Progenitor cell of endocrine pancreas (in vitro differentiated cells): ENCODE measurements around the gene MX1. TPM values are rescaled to one million over a fixed set of nuclear protein-coding genes. Genes with fewer than 3 reads are reported as not detected.
A peak's percentile ranks its signal among the peaks of the same experiment; 100 is the strongest.

ENCODE experiments used
- DNase-seq: peaks from one replicate; pipeline ENCODE4 v3.0.0; 2021; ENCODE audit warnings: low spot score; ENCODE audit not compliant: unreplicated experiment
- H3K27ac Mint-ChIP-seq: 2 replicates; pipeline ENCODE4 v1.8.0; 2021; ENCODE audit warnings: mild to moderate bottlenecking, moderate library complexity, mixed read lengths
- H3K27me3 Mint-ChIP-seq: 2 replicates; pipeline ENCODE4 v1.8.0; 2021; ENCODE audit warnings: mixed read lengths
- H3K36me3 Mint-ChIP-seq: 2 replicates; pipeline ENCODE4 v1.8.0; 2022; ENCODE audit warnings: mixed read lengths; ENCODE audit not compliant: insufficient read depth
- H3K4me1 Mint-ChIP-seq: 2 replicates; pipeline ENCODE4 v1.8.0; 2021; ENCODE audit warnings: low read depth, mixed read lengths
- H3K4me3 Mint-ChIP-seq: 2 replicates; pipeline ENCODE4 v1.8.0; 2021; ENCODE audit warnings: low read depth, mild to moderate bottlenecking, moderate library complexity, mixed read lengths
- H3K9me3 Mint-ChIP-seq: 2 replicates; pipeline ENCODE4 v1.8.0; 2021; ENCODE audit warnings: low read depth, mixed read lengths
- total RNA-seq: library from RNA; stranded (reverse); gene quantifications from 2 replicates; pipeline ENCODE4 v1.2.1, GENCODE V29; 2021
- TF ChIP-seq, protein P1 (sequence below): fragments of 200-600 bp; sonication (generic); IDR thresholded peaks from one replicate; pipeline ENCODE4 v1.5.0; 2021; ENCODE audit warnings: antibody characterized with exemption, mild to moderate bottlenecking; ENCODE audit not compliant: unreplicated experiment

Gene MX1
- total RNA-seq, 1 donor from 2014 or later: 2.1 TPM

DNA sequence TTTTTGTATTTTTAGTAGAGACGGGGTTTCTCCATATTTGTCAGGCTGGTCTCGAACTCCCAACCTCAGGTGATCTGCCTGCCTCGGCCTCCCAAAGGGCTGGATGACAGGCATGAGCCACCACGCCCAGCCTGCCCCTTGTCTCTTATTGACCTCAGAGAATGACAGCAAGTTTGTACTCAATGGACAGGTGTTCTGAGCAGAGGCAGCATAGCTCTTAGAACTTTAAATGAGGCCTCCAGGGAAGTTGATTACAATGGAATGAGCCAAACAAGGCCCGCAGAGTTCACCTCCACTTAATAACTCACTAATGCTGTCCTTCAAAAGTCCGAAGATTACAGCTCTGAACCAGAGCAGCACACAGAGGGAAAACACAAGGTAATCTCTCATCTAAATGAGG lies 71.0 kb downstream of the MX1 start:
- no peak for DNase-seq
- Mint-ChIP-seq H3K9me3 (peaks cover 3% of the 10 kb centered on the region), H3K27ac (peak overlapping the region; percentile 67), H3K4me1 (peaks cover 53% of the 10 kb centered on the region), H3K4me3 (no peak overlapping the region), H3K27me3 (no peaks in the 10 kb centered on the region), H3K36me3 (peaks cover 11% of the 10 kb centered on the region)
- TF ChIP-seq, protein P1, sequence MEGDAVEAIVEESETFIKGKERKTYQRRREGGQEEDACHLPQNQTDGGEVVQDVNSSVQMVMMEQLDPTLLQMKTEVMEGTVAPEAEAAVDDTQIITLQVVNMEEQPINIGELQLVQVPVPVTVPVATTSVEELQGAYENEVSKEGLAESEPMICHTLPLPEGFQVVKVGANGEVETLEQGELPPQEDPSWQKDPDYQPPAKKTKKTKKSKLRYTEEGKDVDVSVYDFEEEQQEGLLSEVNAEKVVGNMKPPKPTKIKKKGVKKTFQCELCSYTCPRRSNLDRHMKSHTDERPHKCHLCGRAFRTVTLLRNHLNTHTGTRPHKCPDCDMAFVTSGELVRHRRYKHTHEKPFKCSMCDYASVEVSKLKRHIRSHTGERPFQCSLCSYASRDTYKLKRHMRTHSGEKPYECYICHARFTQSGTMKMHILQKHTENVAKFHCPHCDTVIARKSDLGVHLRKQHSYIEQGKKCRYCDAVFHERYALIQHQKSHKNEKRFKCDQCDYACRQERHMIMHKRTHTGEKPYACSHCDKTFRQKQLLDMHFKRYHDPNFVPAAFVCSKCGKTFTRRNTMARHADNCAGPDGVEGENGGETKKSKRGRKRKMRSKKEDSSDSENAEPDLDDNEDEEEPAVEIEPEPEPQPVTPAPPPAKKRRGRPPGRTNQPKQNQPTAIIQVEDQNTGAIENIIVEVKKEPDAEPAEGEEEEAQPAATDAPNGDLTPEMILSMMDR: no peak

DNA sequence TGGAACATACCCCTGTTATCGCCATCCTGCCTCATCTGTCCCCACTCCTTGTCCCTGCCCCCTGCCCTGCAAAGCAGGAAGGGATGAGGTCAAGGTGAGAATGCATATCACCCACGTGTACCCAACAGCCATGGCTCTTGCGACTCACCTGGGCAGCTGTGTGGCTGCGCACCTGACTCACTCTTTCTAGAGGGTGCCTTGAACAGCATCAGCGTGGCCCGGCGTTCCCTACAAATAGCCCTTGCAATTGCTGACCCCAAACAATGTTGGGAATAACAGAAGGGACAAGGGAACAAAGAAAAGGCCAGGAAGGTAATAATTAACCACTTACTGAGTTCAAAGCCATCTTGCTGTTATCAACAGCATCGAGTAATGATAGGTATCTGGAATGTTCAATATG lies 71.7 kb downstream of the MX1 start:
- peak overlapping the region; percentile 86 for H3K27ac Mint-ChIP-seq
- TF ChIP-seq, protein P1: no peak

DNA sequence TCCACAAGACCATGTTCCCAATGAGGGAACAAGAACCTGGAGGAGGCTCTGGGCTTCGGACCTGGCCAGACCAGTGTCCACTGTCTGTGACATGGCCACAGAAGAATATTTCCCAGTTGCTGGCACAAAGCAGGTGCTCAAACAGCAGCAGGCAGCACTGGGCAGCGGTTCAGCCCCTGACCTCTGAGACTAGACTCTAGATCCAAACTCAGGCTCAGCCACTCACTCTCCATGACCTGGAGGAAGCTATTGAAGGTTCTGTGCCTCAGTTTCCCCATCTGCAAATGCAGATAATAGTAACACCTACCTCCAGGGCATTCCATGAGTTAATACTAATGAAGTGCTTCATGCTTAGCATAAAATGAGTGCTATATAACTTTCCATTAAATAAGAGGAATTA lies 73.9 kb downstream of the MX1 start:
- Mint-ChIP-seq H3K9me3 (no peaks in the 10 kb centered on the region), H3K4me1 (peaks cover 67% of the 10 kb centered on the region), H3K27ac (peak overlapping the region; percentile 79), H3K27me3 (peaks cover 5% of the 10 kb centered on the region), H3K36me3 (peaks cover 5% of the 10 kb centered on the region), H3K4me3 (peak overlapping the region; percentile 5)
- DNase-seq: no peak
- TF ChIP-seq, protein P1: no peak

More for the DNA sequence above, 71.7 kb downstream of the MX1 start:
- Mint-ChIP-seq H3K36me3 (peaks cover 8% of the 10 kb centered on the region), H3K4me1 (peaks cover 60% of the 10 kb centered on the region), H3K9me3 (peaks cover 3% of the 10 kb centered on the region), H3K27me3 (no peaks in the 10 kb centered on the region), H3K4me3 (peak overlapping the region; percentile 8)
- DNase-seq: no peak

- H3K27ac Mint-ChIP-seq: peak overlapping the region; percentile 79
- no peak for DNase-seq
- no peak overlapping the region for H3K4me3 Mint-ChIP-seq
- peaks cover 5% of the 10 kb centered on the region for H3K27me3 Mint-ChIP-seq
- H3K4me1 Mint-ChIP-seq: peaks cover 67% of the 10 kb centered on the region
- H3K9me3 Mint-ChIP-seq: no peaks in the 10 kb centered on the region
- TF ChIP-seq, protein P1: no peak
- peaks cover 5% of the 10 kb centered on the region for H3K36me3 Mint-ChIP-seq
These were observed 74.3 kb downstream of the MX1 start for GRCh38 chr21:41500363-41500762.

- H3K4me1 Mint-ChIP-seq: peaks cover 68% of the 10 kb centered on the region
- no peak for DNase-seq
- TF ChIP-seq, protein P1: no peak
- H3K9me3 Mint-ChIP-seq: no peaks in the 10 kb centered on the region
- H3K27me3 Mint-ChIP-seq: peaks cover 5% of the 10 kb centered on the region
- peaks cover 5% of the 10 kb centered on the region for H3K36me3 Mint-ChIP-seq
- no peak overlapping the region for H3K4me3 Mint-ChIP-seq
- H3K27ac Mint-ChIP-seq: peak overlapping the region; percentile 79
These were observed 74.9 kb downstream of the MX1 start for GRCh38 chr21:41500931-41501381.
